Neural crest cell (in vitro differentiated cells): ENCODE results near the gene SHCBP1L. TPM values are rescaled to one million over a fixed set of nuclear protein-coding genes. Genes with fewer than 3 reads are reported as not detected.

Source experiments
- DNase-seq: peaks from one replicate; pipeline ENCODE4 v3.0.0; 2021; ENCODE audit warnings: low read depth, mixed read lengths, low spot score
- H3K27ac Mint-ChIP-seq: one replicate; pipeline ENCODE4 v1.8.0; 2021; ENCODE audit warnings: mild to moderate bottlenecking, mixed read lengths; ENCODE audit not compliant: unreplicated experiment
- H3K27me3 Mint-ChIP-seq: 2 replicates; pipeline ENCODE4 v1.8.0; 2021; ENCODE audit warnings: low read depth, mild to moderate bottlenecking, mixed read lengths
- H3K36me3 Mint-ChIP-seq: 2 replicates; pipeline ENCODE4 v1.8.0; 2021; ENCODE audit warnings: low read depth, mild to moderate bottlenecking, mixed read lengths
- H3K4me1 Mint-ChIP-seq: 2 replicates; pipeline ENCODE4 v1.8.0; 2021; ENCODE audit warnings: mixed read lengths
- H3K4me3 Mint-ChIP-seq: one replicate; pipeline ENCODE4 v1.8.0; 2021; ENCODE audit warnings: mild to moderate bottlenecking, mixed read lengths
- H3K9me3 Mint-ChIP-seq: 2 replicates; pipeline ENCODE4 v1.8.0; 2021; ENCODE audit warnings: mixed read lengths
- CTCF ChIP-seq: fragments of 200-600 bp; sonication (generic); conservative IDR thresholded peaks from 2 replicates; pipeline ENCODE4 v1.5.0; 2021; ENCODE audit warnings: antibody characterized with exemption, mild to moderate bottlenecking
- total RNA-seq: library from RNA; stranded (reverse); gene quantifications from 2 replicates; pipeline ENCODE4 v1.2.1, GENCODE V29; 2021

SHCBP1L gene
- total RNA-seq, 1 donor from 2014 or later = not detected

- TF ChIP-seq CTCF = no peak
- Mint-ChIP-seq H3K27me3 (no peaks in the 10 kb centered on the region), H3K4me3 (no peak overlapping the region), H3K27ac (no peak overlapping the region), H3K9me3 (no peaks in the 10 kb centered on the region), H3K4me1 (no peaks in the 10 kb centered on the region), H3K36me3 (no peaks in the 10 kb centered on the region)
- DNase-seq = no peak
These were observed 42.9 kb upstream of the SHCBP1L start for GRCh38 chr1:182995894-182996293.

GRCh38 chr1:182993746-182994145 lies 40.8 kb upstream of the SHCBP1L start:
- Mint-ChIP-seq H3K4me1 (no peaks in the 10 kb centered on the region), H3K27ac (no peak overlapping the region)

GRCh38 chr1:182990413-182991144 lies 37.6 kb upstream of the SHCBP1L start:
- peaks cover 5% of the 10 kb centered on the region for H3K4me1 Mint-ChIP-seq
- H3K27ac Mint-ChIP-seq = no peak overlapping the region
- no peak for TF ChIP-seq CTCF
- no peak for DNase-seq
- no peaks in the 10 kb centered on the region for H3K9me3 Mint-ChIP-seq
- H3K36me3 Mint-ChIP-seq = peaks cover 3% of the 10 kb centered on the region
- H3K4me3 Mint-ChIP-seq = no peak overlapping the region
- H3K27me3 Mint-ChIP-seq = no peaks in the 10 kb centered on the region

More at GRCh38 chr1:182993746-182994145, 40.8 kb upstream of the SHCBP1L start:
- H3K9me3 Mint-ChIP-seq = no peaks in the 10 kb centered on the region
- DNase-seq = no peak
- TF ChIP-seq CTCF = no peak
- no peaks in the 10 kb centered on the region for H3K36me3 Mint-ChIP-seq
- H3K27me3 Mint-ChIP-seq = no peaks in the 10 kb centered on the region
- no peak overlapping the region for H3K4me3 Mint-ChIP-seq

GRCh38 chr1:182985876-182986275 lies 32.9 kb upstream of the SHCBP1L start:
- Mint-ChIP-seq H3K27me3 (no peaks in the 10 kb centered on the region), H3K9me3 (peaks cover 2% of the 10 kb centered on the region), H3K36me3 (peaks cover 3% of the 10 kb centered on the region), H3K27ac (no peak overlapping the region), H3K4me3 (no peak overlapping the region), H3K4me1 (peaks cover 5% of the 10 kb centered on the region)
- no peak for TF ChIP-seq CTCF
- no peak for DNase-seq

GRCh38 chr1:182984621-182985020 lies 31.7 kb upstream of the SHCBP1L start:
- Mint-ChIP-seq H3K9me3 (peaks cover 2% of the 10 kb centered on the region), H3K4me3 (no peak overlapping the region), H3K27me3 (no peaks in the 10 kb centered on the region), H3K36me3 (peaks cover 3% of the 10 kb centered on the region), H3K27ac (no peak overlapping the region), H3K4me1 (peaks cover 5% of the 10 kb centered on the region)
- TF ChIP-seq CTCF = no peak
- no peak for DNase-seq
